NAMALWA (cell line): ENCODE measurements around the gene MINDY2.
"Not testable (repeated sequence)": the region's sequence is repeated elsewhere in the genome, so short reads cannot be mapped to it uniquely, and the experiment has no call there.

Source experiments
- DNase-seq: peaks from one replicate; pipeline ENCODE4 v3.0.0-alpha.2; 2015; ENCODE audit warnings: low spot score

The MINDY2 gene

DNA sequence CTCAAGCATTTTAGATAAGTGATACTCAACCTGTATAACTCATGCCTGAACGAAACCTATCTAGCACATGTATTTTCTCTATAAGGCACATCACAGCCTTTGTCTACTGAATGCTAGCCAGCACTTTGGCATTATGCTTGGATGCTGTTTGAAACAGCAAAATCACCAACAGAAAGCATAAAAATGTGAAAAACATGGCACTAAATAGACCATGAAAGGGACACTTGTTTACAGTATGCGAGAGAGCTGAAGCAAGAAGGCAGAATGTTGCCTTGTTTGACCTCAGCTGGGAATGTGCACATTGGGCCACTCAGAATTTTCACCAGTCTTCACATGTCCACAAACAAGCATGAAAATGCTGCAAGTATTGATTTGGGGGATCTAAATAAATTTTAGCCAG lies 59.5 kb downstream of the MINDY2 start:
- no peak for DNase-seq

DNA sequence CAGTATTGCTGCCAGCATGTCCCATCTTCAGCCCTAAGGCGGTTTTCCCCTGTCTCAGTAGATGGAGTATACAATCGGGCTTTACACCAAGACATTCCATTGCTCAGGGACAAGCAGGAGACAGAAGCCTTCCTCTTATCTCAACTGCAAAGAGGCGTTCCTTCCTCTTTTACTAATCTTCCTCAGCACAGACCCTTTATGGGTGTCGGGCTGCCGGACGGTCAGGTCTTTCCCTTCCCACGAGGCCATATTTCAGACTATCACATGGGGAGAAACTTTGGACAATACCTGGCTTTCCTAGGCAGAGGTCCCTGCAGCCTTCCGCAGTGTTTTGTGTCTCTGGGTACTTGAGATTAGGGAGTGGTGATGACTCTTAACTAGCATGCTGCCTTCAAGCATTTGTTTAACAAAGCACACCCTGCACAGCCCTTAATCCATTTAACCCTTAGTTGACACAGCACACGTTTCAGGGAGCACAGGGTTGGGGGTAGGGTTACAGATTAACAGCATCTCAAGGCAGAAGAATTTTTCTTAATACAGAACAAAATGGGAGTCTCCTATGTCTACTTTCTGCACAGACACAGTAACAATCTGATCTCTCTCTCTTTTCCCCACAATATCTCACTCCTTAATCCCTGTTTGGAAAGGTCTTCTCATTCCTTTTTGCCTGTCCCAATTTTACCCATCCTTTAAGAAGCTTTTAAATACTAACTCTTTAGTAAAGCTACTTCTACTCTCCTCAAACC lies 62.8 kb downstream of the MINDY2 start:
- DNase-seq = not testable (repeated sequence)

DNA sequence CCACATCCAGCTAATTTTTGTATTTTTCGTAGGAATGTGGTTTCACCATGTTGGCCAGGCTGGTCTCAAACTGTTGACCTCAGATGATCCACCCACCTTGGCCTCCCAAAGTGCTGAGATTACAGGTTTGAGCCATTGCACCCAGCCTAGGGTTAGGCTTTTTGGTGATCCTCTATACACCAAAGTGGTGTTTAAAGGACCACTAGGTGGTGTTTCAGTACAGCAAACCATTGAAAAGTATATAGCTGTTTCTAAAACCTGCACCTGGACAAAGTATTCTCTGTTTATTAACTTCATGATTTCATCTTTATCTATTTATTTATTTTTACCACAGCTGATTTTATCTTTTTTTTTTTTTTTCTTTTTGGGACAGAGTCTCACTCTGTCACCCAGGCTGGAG lies 68.4 kb downstream of the MINDY2 start:
- peak; percentile 45 for DNase-seq

DNA sequence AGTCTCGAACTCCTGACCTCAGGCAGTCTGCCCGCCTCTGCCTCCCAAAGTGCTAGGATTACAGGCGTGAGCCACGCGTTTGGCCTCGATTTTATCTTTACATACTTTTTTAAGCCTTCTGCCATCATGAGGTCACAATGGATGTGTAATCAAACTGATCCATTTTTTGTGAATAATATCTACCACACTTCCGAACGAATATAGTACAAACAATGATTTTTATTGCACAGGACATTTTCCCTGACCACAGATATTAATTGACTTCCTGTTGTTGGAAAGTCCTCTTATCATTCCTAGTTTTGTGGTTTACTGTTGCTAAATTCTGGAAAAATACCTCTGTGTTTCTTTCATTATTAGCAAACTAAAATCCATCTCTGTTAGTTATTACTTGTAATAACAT lies 68.9 kb downstream of the MINDY2 start:
- DNase-seq = no peak

DNA sequence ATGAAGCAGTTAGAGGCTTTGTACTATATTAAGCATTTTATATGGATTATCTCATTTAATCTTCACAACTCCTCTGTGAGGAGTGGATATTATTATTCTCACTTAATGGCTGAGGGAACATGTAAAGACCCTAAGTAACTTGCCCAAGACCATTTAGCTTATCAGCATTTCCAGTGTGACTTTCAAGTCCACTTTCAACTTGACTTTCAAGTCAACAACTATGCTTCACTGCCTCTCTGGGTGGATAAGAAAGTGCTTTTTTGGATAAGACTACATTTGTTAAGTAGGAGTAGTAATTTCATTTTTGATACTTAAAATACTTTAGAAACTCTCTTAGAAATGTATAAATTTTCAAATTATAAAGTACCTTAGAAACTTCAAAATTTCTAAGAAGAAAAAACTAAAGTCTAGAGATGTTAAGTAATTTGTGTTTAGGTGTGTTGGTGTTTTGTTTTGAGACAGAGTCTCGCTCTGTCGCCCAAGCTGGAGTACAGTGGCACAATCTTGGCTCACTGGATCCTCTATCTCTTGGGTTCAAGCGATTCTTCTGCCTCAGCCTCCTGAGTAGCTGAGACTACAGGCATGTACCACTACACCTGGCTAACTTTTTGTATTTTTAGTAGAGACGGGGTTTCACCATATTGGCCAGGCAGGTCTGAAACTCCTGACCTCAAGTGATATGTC lies 71.8 kb downstream of the MINDY2 start:
- no peak for DNase-seq

DNA sequence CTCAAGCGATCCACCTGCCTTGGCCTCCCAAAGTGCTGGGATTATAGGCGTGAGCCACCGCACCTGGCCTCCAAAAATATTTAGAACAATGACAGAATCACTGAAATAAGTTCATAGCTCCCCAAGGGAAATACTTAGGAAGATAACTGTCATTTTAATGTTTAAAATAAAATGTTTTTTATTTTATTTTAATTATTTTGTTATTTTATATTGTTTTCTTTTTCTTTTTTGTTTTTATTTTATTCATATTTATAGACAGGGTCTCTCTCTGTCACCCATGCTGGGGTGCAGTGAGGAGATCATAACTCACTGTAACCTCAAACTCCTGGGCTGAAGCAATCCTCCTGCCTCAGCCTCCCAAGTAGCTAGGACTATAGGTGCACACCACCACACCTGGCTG lies 80.1 kb downstream of the MINDY2 start:
- DNase-seq = not testable (repeated sequence)

DNA sequence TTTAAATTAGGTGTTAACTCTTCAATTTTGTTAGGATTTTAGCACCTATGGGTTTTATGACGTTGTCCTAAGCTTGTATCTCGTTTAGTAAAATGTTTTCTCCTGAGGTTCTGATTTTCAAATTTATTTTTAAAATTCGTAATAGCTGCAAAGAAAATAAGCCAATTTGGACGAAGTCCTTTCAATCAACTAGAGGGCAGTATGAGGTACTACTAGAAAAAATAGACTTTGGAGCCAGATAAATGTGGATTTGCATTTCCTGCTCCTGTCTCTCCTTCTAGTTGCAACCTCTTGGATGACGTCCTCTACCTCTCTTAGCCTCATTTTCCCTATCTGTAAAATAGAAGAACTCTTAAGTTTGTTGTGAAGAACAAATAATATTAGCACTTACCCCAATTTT lies 81.2 kb downstream of the MINDY2 start:
- peak; percentile 26 for DNase-seq

DNA sequence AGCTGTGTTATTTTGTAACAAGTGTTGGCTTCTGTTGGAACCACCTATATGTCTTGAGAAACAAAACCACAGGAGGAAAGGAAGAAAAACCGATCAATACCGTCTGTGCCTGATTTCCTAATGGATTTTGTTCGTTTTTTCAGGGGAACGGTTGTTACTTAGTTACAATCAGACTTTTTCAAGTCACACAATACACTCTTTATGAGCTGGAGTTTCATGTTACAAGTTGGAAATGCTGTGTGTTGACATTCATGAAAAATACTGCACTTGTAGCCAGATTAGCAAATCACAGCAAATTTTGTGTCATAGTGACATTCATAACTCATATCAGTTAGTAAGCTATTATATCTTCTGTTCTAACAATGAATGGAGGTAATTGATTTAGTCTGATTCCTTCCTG lies 83.5 kb downstream of the MINDY2 start:
- no peak for DNase-seq

DNA sequence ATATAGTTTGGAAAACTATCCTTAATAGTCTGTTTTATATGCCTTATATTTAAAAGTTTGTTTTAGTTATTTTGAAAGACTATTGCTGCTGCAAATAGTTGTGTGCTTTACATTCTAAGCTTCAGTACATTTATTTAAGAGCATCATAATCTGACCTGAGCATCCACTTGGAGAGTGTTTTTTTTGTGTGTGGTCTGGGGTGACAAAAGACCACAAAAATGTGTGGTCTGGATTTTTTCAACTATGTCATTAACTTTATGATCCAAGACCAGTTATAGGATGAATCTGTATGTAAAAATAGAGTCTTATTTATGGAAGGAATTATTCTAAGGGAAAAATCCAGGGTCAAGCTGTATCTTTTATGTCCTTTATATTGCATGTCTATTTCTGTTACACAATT lies 85.0 kb downstream of the MINDY2 start:
- no peak for DNase-seq

DNA sequence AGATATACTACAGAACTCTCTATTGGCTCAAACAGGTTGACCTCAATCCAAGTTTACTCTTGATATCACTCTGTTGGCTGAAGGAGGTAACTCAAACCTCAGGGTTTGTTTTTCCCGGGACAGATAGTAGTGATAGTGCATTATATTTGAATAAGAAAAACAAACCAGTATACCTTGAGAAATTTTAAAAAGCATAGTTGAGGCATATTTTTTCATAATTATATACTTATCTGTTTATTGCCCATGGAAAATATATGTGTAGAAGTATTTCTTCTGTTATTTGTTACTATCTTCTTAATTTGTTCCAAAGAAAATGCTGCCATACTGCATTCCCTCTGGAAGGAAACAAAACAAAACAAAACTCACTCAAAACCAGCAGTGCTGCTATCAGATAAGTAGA lies 85.5 kb downstream of the MINDY2 start:
- not testable (repeated sequence) for DNase-seq

DNA sequence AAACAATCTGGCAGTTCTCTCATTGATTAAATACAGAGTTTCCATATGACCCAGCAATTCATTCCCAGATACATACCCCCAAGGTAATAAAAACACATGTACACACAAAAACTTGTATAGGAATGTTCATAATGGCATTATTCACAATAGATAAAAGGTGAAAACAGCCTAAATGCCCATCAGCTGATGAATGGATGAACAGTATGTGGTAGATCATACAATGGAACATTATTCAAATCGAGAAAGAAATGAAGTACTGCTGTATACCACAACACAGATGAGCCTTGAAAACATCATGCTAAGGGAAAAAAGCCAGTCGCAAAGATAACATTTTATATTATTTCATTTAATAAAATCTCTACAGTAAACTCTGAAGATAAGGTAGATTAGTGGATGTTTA lies 91.2 kb downstream of the MINDY2 start:
- DNase-seq = no peak

DNA sequence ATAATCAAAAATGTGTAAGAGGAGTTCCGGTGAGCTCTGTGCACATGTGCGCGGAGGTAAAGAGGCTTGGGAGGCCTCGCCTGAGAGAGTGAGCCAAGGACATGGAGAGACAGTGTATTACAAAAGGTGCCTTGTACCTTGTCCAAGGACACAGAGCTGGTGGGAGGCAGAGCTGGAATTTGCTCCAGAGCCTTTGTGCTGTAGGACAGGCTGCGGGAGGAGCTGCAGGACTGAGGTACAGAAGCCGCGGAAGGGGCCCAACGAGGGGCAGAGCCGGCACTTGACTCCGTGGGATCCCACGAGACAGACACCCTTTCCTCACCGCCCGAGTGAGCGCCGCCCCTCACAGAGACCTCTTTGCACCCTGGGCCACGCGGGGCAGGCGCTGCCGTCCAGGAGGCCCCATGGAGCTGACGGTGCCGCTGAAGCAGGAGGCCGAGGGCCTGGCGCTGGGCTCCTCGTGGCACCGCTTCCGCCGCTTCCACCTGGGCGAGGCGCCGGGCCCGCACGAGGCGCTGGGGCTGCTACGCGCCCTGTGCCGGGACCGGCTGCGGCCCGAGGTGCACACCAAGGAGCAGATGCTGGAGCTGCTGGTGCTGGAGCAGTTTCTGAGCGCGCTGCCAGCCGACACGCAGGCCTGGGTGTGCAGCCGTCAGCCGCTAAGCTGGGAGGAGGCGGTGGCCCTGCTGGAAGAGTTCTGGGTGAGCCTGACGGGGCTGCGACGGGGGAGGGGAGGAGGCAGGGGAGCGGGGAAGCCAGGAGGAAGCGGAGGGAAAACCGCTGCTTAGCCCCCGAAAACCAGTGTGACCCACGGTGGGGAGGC lies 93.7 kb downstream of the MINDY2 start:
- DNase-seq = no peak

DNA sequence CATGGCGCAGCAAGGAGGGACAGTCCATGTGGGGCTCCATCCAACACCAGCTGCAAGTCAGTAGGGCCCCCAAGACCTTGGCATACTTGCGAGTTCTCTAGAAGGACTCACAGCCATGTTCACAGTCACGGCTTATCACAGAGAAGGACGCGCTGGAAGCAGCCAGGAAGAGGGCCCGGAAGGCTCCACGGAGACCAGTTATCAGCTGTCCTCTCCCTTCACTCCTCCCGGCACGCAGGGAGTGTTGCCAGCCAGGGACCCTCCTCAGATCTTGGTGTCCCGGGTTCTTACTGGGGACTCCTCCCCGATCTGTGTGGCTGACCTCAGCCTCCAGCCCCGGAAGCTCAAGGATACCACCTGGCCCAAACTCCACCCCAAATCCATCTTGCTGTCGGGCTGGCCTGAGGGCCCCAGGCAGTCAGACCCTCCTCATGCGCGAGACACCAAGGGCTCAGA lies 94.4 kb downstream of the MINDY2 start:
- no peak for DNase-seq

DNA sequence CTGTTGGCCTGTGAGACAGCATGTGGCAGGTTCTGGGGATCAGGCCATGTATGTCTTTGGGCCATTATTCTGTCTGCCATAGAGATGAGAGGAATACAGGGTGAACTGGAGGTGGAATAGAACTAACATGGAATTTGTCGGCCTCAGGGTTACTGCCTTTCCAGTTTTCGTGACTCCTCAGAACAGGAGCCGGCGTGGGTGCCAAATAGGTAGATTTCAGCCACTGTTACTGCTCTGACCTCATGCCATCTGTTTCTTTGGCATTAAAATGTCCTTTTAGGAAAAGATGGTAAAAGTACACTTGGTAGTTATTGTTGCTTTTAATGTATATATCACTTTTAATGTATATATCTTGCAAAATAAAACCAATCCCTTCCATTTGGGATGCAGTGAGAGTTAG lies 96.8 kb downstream of the MINDY2 start:
- no peak for DNase-seq

DNA sequence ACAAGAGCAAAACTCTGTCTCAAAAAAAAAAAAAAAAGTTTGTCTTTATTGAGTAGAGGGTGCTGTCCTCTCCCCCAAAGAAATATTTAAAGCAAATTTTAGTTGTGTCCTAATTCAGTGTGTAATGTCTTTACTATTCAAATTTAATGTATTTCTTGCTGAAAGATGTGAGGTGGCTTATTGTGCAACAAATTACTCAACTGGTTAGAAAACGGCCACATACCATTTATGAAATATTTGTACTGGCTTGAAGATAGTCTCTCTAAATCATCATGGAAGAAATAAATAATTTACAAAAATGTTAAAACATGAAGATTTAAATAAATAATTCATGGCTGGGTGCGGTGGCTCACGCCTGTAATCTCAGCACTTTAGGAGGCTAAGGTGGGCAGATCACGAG lies 99.3 kb downstream of the MINDY2 start:
- no peak for DNase-seq

DNA sequence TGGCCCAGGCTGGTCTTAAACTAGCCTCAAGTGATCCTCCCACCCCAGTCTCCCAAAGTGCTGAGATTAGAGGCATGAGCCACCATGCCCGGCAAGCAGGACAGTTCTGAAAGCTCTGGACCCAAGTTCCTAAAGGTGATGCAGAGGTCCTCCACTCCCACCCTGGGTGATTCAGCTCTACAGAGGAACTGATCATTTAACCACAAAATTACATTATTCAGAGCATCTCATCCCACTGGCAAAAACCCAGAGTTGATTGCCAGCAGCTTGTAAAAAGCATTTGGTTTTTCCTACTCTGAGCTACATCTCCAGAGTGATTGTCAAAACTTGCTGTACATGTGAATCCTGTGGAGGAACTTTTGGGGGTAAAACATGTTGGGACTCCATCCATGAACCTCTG lies 102.2 kb downstream of the MINDY2 start:
- DNase-seq = no peak

DNA sequence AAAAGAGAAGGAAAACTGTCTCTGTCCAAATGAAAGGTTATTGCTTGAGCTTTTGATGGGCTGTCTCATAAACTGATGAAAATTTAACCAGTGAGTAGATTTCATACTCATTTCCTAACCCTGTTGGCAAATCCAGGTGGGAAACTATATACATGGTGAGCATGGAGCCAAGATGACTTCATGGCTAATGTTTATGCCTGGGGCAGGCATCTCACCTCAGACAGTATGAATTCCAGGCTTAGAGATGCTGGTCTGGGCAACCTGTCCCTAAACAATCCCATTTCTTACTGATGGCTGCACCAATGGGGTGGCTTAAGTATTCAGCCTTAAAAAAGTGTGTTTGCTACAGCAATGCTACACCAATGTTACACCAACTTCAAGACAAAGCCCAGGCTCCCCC lies 104.2 kb downstream of the MINDY2 start:
- DNase-seq = no peak

DNA sequence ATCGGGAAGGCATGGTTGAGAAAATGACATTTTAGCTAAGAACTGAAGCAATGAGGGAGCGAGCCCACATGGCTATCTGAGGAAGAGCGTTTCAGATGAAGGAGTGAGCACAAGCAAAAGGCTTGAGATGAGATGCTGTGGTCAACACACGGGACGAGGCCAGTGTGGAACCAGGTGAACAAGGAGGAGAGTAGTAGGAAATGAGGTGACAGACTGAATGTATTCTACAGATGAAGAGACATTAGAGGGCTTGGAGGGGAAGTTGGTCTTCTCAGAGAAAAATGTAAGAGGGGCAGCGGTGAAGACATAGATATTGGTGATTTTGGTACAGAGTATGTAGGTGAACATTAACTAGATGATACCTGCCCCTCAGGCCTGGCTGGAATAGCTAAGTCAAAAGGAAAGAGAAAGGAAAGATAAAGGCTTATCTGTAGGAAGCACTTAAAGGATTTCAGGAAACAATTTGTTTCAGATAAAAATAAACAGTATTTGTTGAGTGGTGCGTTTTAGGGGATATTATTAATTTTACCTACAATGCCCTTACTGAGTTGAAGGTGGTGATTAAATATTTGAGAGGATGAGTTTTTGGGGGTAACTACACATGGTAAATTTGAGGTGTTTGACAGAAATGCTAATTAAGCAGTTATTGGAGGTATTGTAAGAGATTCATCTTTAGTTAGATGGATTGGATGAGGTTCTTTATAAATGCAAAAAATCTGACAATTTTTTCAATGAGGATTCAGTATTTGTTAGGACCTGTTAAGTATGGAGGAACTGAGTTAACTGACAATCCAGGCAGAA lies 105.4 kb downstream of the MINDY2 start:
- DNase-seq = no peak

DNA sequence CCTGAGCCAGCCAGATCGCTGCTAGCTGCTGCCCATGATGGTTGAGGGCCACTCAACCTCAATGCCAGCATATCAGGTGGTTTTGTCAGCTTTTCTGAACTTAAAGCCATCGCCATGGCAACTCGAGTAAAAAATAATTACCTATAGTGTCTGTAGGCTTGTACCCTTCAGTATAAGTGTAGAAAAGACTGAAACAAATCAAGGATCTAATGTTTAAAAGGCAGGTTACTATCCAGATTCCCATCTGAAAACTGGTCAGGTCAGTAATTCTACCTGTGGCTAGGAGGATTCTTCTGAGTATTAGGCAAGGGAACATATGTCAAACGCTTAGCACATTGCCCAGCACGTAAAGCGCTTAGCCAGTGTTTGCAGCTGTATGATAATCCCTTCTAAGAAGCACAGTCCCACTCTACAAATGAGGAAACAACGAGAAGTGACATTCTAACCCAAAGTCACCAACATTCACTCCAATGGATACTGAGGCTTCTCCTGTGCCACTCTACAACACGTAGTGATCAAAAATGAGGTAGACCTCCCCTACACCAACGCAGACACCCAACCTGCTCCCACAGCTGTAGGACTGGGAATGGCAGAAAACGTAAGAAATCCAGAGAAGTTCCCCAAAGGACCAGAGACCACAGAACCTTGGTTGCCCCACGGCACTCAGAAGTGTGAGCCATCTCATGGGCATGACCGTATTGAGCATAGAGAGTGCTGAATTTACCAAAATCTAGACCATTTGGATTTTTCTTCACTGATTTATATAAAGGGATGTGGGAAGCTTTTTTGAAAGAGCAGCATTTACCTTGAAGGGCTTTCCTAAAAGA lies 107.1 kb downstream of the MINDY2 start:
- no peak for DNase-seq

DNA sequence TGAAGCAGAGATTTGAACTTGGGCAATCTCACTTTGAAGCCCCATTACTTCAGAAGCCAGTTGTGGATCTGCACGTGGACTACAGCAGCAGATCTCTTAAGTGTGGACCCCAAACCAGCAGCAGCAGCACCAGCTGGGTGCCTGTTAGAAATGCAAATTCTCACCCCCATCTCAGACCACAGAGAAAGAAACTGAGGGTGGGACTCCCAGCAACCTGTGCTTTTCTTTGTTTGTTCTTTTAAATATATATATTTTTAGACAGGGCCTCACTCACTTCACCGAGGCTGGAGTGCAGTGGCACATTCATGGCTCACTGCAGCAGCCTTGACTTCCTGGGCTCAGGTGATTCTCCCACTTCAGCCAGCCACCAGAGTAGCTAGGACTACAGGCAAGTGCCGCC lies 109.2 kb downstream of the MINDY2 start:
- no peak for DNase-seq

DNA sequence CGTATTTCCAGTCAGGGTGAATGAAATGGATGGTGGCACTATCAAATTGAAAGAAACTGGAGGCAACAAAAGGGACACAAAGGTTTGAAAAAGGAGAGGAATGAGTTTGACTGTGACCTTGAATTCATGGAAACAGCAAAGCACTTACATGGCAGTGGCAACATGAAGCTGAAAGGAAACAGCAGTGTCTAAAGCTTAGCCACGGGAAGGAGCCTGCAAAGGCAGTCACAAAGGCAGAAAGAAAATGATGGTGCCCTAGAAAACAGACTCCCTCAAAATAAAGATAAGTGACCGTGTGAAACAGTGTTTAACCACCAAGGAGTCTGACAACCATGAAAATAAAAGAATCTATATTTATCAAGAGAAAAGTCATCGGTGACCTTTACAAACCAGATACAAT lies 111.1 kb downstream of the MINDY2 start:
- no peak for DNase-seq
